HFF-Myc (cell line): ENCODE measurements around the gene NHS.

Experiments
- DNase-seq: peaks from one replicate; pipeline ENCODE4 v3.0.0-alpha.2; 2011; ENCODE audit warnings: low read depth; ENCODE audit errors: extremely low read depth
- H3K4me3 ChIP-seq: replicated peaks from 2 replicates; pipeline ENCODE4 v1.5.1; 2011; ENCODE audit warnings: low read depth, mild to moderate bottlenecking, control low read depth, low read length
- CTCF ChIP-seq: IDR thresholded peaks from 2 replicates; pipeline ENCODE4 v1.5.1; 2012; ENCODE audit warnings: mild to moderate bottlenecking, low read depth, low read length, control low read depth; ENCODE audit errors: missing control alignments

The NHS gene

DNA sequence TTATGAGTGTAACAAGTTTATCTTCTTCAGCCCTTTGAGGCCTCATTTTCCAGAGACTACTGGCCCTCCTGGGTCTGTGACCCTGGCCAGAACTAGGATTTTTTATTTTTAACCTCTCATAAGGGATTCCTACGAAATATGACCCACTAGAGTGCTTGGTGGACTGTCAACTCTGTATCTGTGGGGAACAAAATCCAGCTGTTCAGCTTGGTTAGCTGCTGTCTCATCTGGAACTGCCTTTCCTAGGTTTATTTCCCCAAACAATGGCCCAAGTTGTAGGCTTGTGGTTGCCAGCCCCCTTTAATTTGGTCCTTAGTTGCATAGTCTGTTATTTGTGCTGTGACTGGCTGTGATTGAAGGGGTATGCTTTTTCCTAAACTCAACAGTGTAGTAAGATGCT, 56.2 kb downstream of the NHS start:
- H3K4me3 ChIP-seq = no peak overlapping the region
- no peak for TF ChIP-seq CTCF
- no peak for DNase-seq

- no peak overlapping the region for H3K4me3 ChIP-seq
- no peak for TF ChIP-seq CTCF
- no peak for DNase-seq
Observed at GRCh38 chrX:17432158-17432557, 57.2 kb downstream of the NHS start.

GRCh38 chrX:17433965-17434364, 59.0 kb downstream of the NHS start:
- DNase-seq = no peak
- no peak for TF ChIP-seq CTCF
- no peak overlapping the region for H3K4me3 ChIP-seq

DNA sequence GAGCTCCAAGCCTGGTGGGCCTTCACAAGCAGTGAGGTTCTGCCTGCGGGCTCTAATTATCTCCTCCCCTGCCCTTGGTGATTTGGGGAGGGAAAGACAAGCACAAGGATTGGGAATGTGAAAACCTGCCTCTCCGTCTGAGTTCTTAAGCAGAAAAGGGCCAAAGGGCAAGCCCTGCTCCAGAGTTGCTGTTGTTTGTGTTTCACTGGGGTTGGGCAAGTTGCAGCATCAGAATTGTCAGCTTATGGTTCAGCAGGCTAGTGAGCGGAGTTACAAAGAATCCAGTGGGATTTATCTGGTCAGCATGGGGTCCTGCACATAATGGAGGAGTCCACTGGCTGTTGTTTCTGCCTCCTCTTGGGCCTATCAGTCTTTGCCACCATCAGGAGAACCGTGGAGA, 60.5 kb downstream of the NHS start:
- no peak for DNase-seq
- TF ChIP-seq CTCF = no peak
- H3K4me3 ChIP-seq = no peak overlapping the region

DNA sequence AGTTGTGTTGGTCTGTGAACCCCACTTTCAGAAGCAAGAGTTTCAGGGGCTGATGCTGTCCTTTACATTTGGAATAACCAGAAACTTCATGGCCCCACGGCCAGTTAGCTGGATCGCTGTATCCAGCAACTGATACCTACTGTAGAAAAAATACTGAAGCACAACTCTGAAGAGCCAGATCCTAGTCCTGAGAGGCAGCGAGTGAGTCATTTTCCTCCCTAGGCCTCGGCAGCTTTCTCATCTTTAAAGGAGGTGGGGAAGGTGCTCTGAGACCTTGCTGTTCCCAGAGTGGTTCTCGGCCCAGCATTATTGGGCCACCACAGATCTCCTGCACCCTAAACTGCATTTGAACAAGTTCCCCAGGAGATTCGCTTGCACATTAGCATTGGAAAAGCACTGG, 63.2 kb downstream of the NHS start:
- no peak overlapping the region for H3K4me3 ChIP-seq
- DNase-seq = no peak
- TF ChIP-seq CTCF = no peak

GRCh38 chrX:17440258-17440657, 65.3 kb downstream of the NHS start:
- no peak for TF ChIP-seq CTCF
- DNase-seq = no peak
- no peak overlapping the region for H3K4me3 ChIP-seq

- no peak overlapping the region for H3K4me3 ChIP-seq
- DNase-seq = no peak
- no peak for TF ChIP-seq CTCF
Observed at GRCh38 chrX:17440836-17441235, 65.8 kb downstream of the NHS start.
